CD4-positive, alpha-beta T cell (primary cell): Measurements from ENCODE around the gene TPCN2. TPM values are rescaled to one million over a fixed set of nuclear protein-coding genes. Genes with fewer than 3 reads are reported as not detected.

ENCODE experiments used
- ATAC-seq: fragments of 200-7000 bp; cut with Tn5 transposase; one replicate; pipeline ENCODE4 v1.10.0; 2022; ENCODE audit warnings: mild to moderate bottlenecking; ENCODE audit not compliant: poor library complexity
- CTCF ChIA-PET: fragments of 350-600 bp; sonication (Branson Sonifier 250); formaldehyde crosslinking; loops from one replicate; lab custom pipeline; 2021; ENCODE audit warnings: antibody characterized with exemption, inconsistent platforms; lab: Charles Lee
- POLR2A ChIA-PET: fragments of 350-600 bp; sonication (Branson Sonifier 250); formaldehyde crosslinking; loops from one replicate; lab custom pipeline; 2021; ENCODE audit warnings: antibody characterized with exemption, inconsistent platforms; lab: Charles Lee
- DNase-seq, 14 experiments: peaks; one replicate each; pipeline ENCODE4 v3.0.0-alpha.2; 2013 to 2020; ENCODE audit warnings: mixed read lengths in 2 of 14
- H3K27ac ChIP-seq, 2 donors: one replicate each; pipeline versions ENCODE4 v1.5.1 to v1.7.0; 2013; ENCODE audit warnings: low read length in 2 of 2, low read depth in 1 of 2, mild to moderate bottlenecking in 1 of 2
- H3K27me3 ChIP-seq, 2 experiments: 1 replicate in 1 of 2; 2 replicates in 1 of 2; pipeline versions ENCODE4 v1.6.1 to v1.7.0; 2013; ENCODE audit warnings: low read length in 2 of 2, control low read depth in 1 of 2, mild to moderate bottlenecking in 1 of 2, moderate library complexity in 1 of 2; ENCODE audit not compliant: insufficient read depth in 2 of 2, control insufficient read depth in 1 of 2
- H3K36me3 ChIP-seq: one replicate; pipeline ENCODE4 v1.6.1; 2013; ENCODE audit warnings: low read length, control low read depth; ENCODE audit not compliant: insufficient read depth
- H3K4me1 ChIP-seq: one replicate; pipeline ENCODE4 v1.6.1; 2013; ENCODE audit warnings: low read length, control low read depth; ENCODE audit not compliant: insufficient read depth
- H3K4me3 ChIP-seq: one replicate; pipeline ENCODE4 v1.5.1; 2013; ENCODE audit warnings: mild to moderate bottlenecking, low read length, moderate library complexity
- H3K9me3 ChIP-seq, 2 experiments: 1 replicate in 1 of 2; 2 replicates in 1 of 2; pipeline versions ENCODE4 v1.6.1 to v1.7.0; 2013; ENCODE audit warnings: low read length in 2 of 2, mild to moderate bottlenecking in 2 of 2, control low read depth in 1 of 2, moderate library complexity in 1 of 2; ENCODE audit not compliant: control insufficient read depth in 1 of 2, insufficient read depth in 1 of 2
- H3K27ac Mint-ChIP-seq: one replicate; pipeline ENCODE4 v1.8.0; 2020; ENCODE audit warnings: mixed read lengths
- H3K27me3 Mint-ChIP-seq: one replicate; pipeline ENCODE4 v1.8.0; 2021; ENCODE audit warnings: mixed read lengths
- H3K36me3 Mint-ChIP-seq: one replicate; pipeline ENCODE4 v1.8.0; 2021; ENCODE audit warnings: low read depth, mixed read lengths
- H3K4me1 Mint-ChIP-seq: one replicate; pipeline ENCODE4 v1.8.0; 2021; ENCODE audit warnings: low read depth, mixed read lengths
- H3K4me3 Mint-ChIP-seq: one replicate; pipeline ENCODE4 v1.8.0; 2020; ENCODE audit warnings: mild to moderate bottlenecking, mixed read lengths
- H3K9me3 Mint-ChIP-seq: one replicate; pipeline ENCODE4 v1.8.0; 2020; ENCODE audit warnings: mixed read lengths
- intact Hi-C, 2 experiments: fragments of 100-400 bp; cut with DNase I in 1 of 2; cut with micrococcal nuclease in 1 of 2; formaldehyde crosslinking; loops; one replicate each; pipeline versions ENCODE4 v1.15.1 to v1.9.0; 2023 to 2025; cut with DNase I, micrococcal nuclease
- total RNA-seq, 174 experiments: library from RNA in 2 of 174; stranded (reverse) in 2 of 174; gene quantifications; one replicate each; pipeline ENCODE4 v1.2.3 and lab custom pipeline; 2021 to 2026
- TF ChIP-seq, protein P1 (sequence below): fragments of 200-600 bp; IDR thresholded peaks from one replicate; pipeline ENCODE4 v1.8.0; 2022; ENCODE audit warnings: antibody characterized with exemption, mild to moderate bottlenecking

The TPCN2 gene
- total RNA-seq, 2 experiments from 2014 or later = 10.2 to 11.5 TPM

DNA sequence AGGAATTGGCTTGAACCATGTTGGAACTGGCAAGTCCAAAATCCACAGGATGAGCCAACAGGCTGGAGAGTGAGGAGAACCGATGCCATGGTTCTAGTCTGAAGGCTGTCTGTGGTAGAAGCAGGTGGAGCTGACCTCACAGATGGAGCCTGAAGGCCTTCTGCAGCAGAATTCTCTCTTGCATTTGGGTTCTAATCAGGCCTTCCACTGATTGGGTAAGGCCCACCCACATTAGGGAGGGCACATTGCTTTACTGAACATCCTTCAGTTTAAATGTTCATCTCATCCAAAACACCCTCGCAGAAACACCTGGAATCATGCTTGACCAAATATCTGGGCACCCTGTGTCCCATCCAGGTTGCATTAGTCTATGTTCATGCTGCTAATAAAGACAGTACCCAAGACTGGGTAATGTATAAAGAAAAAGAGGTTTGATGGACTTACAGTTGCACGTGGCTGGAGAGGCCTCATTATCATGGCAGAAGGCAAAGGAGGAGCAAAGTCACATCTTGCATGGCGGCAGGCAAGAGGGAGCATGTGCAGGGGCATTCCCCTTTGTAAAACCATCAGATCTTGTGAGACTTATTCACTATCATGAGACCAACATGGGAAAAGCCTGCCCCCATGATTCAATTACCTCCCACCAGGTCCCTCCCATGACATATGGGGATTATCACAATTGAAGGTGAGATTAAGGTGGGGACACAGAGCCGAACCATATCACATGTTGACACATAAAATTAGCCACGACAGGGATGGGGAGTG lies 122.9 kb downstream of the TPCN2 start:
- ATAC-seq = no peak

DNA sequence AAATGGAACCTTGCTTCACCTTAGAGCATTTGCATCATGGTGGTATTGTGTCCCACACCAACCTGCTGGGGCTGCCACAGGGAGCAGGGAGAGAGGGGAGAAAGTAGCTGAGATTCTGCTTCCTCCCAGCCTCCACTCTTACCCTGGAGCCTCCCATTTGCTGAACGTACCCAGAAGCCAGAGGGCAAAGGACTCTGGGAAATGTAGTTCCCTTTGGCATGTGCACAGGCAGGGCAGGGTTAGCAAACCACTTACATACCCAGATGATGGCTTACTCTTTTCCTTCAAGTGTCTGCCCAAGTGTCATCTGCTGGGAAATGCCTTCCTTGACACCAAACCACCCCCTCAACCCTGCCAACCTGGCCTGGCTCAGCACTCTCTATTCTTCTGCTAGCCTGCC lies 123.9 kb downstream of the TPCN2 start:
- Histone ChIP-seq H3K4me3 (no peak overlapping the region), H3K4me1 (no peaks in the 10 kb centered on the region), H3K9me3 (peaks cover 8 to 12% of the 10 kb centered on the region in 2 experiments), H3K36me3 (no peaks in the 10 kb centered on the region), H3K27me3 (no peaks in the 10 kb centered on the region), H3K27ac (no peak overlapping the region)
- H3K9me3 Mint-ChIP-seq = peaks cover 2% of the 10 kb centered on the region
- no peaks in the 10 kb centered on the region for H3K4me1 Mint-ChIP-seq
- TF ChIP-seq, protein P1, sequence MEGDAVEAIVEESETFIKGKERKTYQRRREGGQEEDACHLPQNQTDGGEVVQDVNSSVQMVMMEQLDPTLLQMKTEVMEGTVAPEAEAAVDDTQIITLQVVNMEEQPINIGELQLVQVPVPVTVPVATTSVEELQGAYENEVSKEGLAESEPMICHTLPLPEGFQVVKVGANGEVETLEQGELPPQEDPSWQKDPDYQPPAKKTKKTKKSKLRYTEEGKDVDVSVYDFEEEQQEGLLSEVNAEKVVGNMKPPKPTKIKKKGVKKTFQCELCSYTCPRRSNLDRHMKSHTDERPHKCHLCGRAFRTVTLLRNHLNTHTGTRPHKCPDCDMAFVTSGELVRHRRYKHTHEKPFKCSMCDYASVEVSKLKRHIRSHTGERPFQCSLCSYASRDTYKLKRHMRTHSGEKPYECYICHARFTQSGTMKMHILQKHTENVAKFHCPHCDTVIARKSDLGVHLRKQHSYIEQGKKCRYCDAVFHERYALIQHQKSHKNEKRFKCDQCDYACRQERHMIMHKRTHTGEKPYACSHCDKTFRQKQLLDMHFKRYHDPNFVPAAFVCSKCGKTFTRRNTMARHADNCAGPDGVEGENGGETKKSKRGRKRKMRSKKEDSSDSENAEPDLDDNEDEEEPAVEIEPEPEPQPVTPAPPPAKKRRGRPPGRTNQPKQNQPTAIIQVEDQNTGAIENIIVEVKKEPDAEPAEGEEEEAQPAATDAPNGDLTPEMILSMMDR = no peak
- intact Hi-C loops = no loop called here
- ATAC-seq (no peak), DNase-seq (no peak)
- no peaks in the 10 kb centered on the region for H3K36me3 Mint-ChIP-seq
- ChIA-PET POLR2A (no interaction called here), CTCF (no interaction called here)
- no peak overlapping the region for H3K4me3 Mint-ChIP-seq
- no peaks in the 10 kb centered on the region for H3K27me3 Mint-ChIP-seq
- no peak overlapping the region for H3K27ac Mint-ChIP-seq

More for the DNA sequence above, 122.9 kb downstream of the TPCN2 start:
- Histone ChIP-seq H3K4me3 (no peak overlapping the region), H3K27me3 (no peaks in the 10 kb centered on the region), H3K9me3 (peaks cover 8 to 12% of the 10 kb centered on the region in 2 experiments), H3K27ac (no peak overlapping the region), H3K4me1 (no peaks in the 10 kb centered on the region), H3K36me3 (no peaks in the 10 kb centered on the region)
- H3K4me1 Mint-ChIP-seq = no peaks in the 10 kb centered on the region
- TF ChIP-seq, protein P1 = no peak
- ChIA-PET POLR2A (no interaction called here), CTCF (no interaction called here)
- H3K27ac Mint-ChIP-seq = no peak overlapping the region
- DNase-seq = no peak
- no peaks in the 10 kb centered on the region for H3K36me3 Mint-ChIP-seq
- no peak overlapping the region for H3K4me3 Mint-ChIP-seq
- intact Hi-C loops = no loop called here
- no peaks in the 10 kb centered on the region for H3K9me3 Mint-ChIP-seq
- H3K27me3 Mint-ChIP-seq = no peaks in the 10 kb centered on the region

DNA sequence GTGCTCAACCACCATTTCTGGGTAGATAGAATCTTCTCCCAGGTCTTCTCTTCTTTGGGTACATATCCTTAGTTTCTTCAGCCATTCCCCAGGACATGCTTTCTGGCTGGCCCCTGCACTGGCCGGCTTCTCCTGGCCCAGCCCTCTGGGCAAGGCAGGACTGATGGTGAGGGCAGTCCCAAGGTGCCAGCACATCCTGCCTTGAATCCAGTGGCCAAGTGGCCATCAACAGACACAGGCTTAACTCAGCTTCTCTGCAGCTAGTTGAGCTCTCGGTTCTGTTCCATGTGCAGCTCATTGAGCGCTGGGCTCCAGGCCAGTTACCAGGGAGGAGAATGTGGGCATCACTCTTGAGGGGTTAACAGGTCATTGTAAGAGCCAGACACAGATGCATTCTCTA lies 124.6 kb downstream of the TPCN2 start:
- no peak overlapping the region for H3K27ac Mint-ChIP-seq
- ChIA-PET POLR2A (no interaction called here), CTCF (no interaction called here)
- H3K4me1 Mint-ChIP-seq = no peaks in the 10 kb centered on the region
- no peak for ATAC-seq
- H3K4me3 Mint-ChIP-seq = no peak overlapping the region
- TF ChIP-seq, protein P1 = no peak
- H3K4me3 ChIP-seq = no peak overlapping the region
- intact Hi-C loops = no loop called here
- H3K27me3 Mint-ChIP-seq = no peaks in the 10 kb centered on the region
- no peak for DNase-seq
- no peak overlapping the region for H3K27ac ChIP-seq
- H3K36me3 Mint-ChIP-seq = no peaks in the 10 kb centered on the region
- H3K9me3 ChIP-seq = peaks cover 8 to 12% of the 10 kb centered on the region in 2 experiments
- peaks cover 2% of the 10 kb centered on the region for H3K9me3 Mint-ChIP-seq
- H3K36me3 ChIP-seq = no peaks in the 10 kb centered on the region
- no peaks in the 10 kb centered on the region for H3K27me3 ChIP-seq
- no peaks in the 10 kb centered on the region for H3K4me1 ChIP-seq
